Caki2 (cell line): ENCODE data around the gene SLC35F2. TPM values are rescaled to one million over a fixed set of nuclear protein-coding genes. Genes with fewer than 3 reads are reported as not detected.
"Not testable (repeated sequence)": the region's sequence is repeated elsewhere in the genome, so short reads cannot be mapped to it uniquely, and the experiment has no call there.

Experiments
- DNase-seq: peaks from one replicate; pipeline ENCODE4 v3.0.0-alpha.2; 2015; ENCODE audit warnings: low read depth
- in situ Hi-C: cut with HindIII; loops from 2 replicates; pipeline ENCODE4 v1.10.0; 2016; ENCODE audit warnings: low sequenced_read_pairs, low pct_unique_long_range_greater_than_20kb, mixed read lengths
- total RNA-seq: library from RNA; depleted of rRNA; stranded (reverse); fragments of >200 nt; shearing (Covaris generic); gene quantifications from 2 replicates; pipeline ENCODE4 v1.2.3, GENCODE V29; 2014; ENCODE audit warnings: low replicate concordance

The SLC35F2 gene
- total RNA-seq, 1 experiment from 2014 or later, result 32.0 TPM

DNA sequence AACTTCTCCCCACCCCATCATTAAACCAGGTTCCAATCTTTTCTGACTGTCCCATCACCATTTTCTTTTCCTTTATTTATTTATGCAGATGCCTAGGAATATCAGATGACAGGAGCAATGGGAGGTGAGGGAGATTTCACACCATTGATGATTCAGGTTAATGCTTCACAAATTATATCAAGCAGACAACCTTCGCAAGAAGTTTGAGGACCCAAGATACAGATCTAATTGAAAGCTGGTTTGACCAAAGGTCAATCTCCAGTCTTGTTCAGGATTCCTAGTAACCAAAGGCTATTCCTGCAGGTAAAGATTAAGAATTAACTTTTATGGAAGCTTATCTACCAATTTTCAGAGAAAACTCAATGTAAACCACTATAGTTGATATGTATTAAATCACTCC is 54.4 kb downstream of the SLC35F2 start:
- no peak for DNase-seq
- in situ Hi-C loops, result no loop called here

DNA sequence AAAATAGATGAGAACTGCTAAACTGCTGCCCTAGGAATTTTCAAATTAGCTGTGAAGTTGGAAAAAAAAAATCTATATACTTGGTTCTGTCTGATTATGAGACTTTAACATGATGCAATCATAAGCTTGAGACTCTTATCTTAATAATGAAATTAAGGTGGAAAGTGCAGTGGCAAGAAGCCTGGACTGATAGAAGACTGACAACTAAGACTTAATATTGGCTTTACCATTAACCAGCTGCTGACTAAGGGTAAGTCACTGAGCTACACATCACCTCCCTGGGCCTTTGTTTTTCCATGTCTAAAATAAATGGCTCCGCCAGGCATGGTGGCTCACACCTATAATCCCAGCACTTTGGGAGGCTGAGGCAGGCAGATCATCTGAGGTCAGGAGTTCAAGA is 56.9 kb downstream of the SLC35F2 start:
- DNase-seq, result peak; percentile 25
- in situ Hi-C loops, result no loop called here

DNA sequence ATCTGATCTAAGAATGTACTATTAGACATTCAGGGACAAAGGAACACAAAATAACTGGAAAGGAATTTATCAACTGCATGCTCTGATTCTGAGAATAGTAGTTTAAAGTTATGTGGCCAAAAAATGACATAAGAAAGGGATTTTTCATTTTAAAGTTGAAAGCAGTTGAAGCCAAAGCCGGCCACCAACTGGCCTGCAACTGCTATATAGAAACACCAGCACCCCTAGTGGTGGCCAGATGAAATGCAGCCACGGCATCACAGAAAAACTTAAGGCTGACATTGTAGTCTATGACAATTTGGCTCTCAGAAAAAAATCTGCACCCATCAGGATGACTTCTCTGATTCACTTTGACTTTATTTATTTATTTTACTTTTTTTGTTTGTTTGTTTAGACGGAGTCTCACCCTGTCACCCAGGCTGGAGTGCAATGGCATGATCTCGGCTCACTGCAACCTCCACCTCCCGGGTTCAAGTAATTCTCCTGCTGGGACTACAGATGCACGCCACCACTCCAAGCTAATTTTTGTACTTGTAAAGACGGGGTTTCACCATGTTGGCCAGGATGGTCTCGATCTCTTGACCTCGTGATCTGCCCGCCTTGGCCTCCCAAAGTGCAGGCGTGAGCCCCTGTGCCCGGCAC is 59.2 kb downstream of the SLC35F2 start:
- peak; percentile 26 for DNase-seq
- in situ Hi-C loops, result no loop called here

DNA sequence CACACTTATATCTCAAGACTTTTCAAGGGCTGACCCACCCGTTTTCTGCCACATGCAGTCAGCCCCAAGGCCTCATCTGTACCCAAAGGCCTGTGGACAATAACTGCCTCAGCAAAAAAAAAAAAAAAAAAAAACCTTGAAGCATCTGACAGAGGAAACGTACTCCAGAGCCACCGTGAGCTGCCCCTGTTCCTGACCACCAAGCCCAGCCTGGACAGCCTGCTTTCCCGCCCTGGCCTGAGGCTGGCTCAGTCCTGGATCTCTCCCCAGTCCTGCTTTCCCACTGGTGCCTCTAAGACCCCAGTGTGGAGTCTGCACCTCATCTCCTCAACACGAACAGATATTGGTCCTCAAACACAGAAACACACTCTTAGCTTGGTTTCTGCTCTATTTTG is 66.5 kb downstream of the SLC35F2 start:
- in situ Hi-C loops, result no loop called here
- DNase-seq, result no peak

DNA sequence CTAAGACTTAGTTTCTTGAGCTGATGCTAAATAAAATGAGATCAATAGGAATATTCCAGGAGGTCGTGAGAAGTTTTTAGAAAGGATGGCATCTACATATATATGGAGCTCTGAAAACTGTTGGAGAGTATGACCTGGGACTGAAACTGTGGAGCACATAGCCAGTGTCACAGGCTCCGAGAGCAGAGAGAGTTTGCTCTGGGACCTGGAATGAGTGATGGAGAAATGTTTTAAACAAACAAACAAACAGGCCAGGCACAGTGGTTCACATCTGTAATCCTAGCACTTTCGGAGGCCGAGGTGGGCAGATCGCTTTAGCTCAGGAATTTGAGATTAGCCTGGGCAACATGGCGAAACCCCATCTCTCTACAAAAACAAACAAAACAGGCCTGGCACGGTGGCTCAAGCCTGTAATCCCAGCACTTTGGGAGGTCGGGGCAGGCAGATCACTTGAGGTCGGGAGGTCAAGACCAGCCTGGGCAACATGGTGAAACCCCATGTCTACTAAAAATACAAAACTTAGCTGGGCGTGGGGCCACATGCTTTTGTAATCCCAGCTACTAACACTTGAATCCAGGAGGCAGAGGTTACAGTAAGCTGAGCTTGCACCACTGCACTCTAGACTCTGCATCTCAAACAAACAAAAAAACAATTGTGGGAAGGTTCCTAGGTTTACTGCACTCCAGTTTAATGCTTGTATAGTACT is 67.1 kb downstream of the SLC35F2 start:
- in situ Hi-C loops, result no loop called here
- DNase-seq, result no peak

DNA sequence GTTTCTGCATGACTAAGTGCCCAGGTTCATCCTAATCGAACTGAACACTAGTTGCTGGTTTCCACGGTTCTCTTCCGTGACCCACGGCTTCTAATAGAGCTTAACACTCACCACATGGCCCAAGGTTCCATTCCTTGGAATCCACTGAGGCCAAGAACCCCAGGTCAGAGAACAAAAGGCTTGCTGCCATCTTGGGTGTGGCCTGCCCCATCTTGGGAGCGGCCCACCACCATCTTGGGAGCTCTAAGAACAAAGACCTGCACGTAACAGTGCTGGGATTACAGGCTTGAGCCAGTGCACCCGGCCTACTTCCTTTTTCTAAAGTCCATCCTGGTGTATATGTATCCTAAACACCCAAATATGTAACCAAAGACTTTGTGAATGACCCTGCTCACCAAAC is 68.8 kb downstream of the SLC35F2 start:
- no peak for DNase-seq
- in situ Hi-C loops, result no loop called here

DNA sequence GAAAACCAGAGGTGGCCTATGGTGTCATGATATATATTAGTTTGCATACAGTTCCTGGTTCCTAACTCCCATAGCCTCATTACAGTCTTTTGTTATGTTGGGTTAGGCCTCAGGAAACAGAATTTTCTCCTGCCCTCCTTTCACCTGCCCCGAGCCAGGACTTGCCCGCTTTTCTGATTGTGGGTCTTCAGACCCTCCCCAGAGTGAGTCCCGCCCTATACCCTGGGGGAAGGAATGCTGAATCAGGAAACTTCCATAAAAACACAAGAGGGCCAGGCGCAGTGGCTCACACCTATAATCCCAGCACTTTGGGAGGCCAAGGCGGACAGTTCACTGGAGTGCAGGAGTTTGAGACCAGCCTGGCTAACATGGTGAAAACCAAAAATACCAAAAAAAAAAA is 70.9 kb downstream of the SLC35F2 start:
- in situ Hi-C loops, result no loop called here
- DNase-seq, result no peak

DNA sequence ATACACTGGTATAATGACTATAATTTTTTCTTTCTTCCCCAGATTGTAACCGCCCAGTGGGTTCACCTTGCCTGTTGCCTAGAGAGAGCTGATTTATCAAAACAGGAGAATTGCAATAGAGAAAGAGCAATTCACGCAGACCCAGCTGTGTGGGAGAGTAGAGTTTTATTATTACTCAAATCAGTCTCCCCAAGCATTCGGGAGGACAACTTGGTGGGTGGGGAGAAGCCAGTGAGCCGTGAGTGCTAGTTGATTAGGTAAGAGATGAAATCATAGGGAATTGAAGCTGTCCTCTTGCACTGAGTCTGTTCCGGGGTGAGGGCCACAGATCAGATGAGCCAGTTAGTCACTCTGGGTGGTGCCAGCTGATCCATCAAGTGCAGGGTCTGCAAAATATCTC is 73.2 kb downstream of the SLC35F2 start:
- in situ Hi-C loops, result no loop called here
- DNase-seq, result peak; percentile 21

DNA sequence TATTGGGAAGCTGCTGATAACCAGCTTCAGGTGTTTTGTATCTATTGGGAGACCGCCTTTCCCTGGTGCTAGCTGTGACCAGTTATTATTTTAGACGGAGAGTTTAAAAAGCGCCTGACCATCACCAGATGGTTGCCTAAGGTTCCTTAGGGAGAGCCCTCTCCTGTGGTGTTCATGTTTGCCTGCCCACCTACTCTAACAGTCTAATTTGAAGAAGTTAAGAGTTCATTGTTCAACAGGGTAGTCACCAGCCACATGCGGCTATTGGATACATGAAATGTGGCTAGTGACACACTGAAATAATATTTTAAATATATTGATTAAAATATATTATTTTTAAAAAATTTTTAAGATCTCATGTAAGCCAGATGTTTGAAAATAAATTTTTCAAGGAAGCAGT is 75.5 kb downstream of the SLC35F2 start:
- in situ Hi-C loops, result no loop called here
- DNase-seq, result no peak

DNA sequence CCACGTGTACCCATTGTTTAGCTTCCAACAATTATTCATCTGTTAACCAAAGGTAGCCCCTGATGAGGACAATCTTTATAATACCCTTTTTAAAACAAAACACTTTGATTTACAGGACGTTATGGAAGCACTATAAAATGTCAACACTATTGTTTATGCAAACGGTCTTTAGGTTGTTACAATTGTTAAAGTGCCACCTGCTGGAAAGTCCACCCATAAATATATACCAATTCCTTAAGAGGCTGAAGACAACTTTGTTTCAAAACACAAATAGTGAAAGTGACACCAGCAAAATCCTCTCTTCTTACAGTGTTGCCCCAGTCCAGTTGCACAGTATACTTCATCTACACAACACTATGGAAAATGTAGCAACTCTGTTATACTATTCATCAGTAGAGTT is 77.8 kb downstream of the SLC35F2 start:
- in situ Hi-C loops, result no loop called here
- no peak for DNase-seq

DNA sequence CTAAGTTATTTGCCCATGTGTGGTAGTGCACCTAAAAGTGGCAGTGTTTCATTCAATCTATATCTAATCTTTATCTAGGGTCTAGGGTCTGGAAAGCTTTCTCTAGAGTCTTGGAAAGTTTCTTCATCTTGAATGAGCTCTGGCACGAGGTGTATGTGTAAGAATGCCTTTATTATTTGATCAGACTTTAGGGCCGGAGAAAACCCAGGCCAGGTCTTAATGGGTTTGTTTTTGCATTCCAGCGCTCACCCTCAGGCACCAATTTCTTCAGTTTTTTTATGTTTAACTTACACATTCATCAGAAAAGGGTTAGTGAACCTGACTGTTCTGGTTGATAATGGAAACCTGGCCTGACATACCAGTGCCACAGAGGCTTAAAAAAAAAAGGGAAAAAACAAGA is 78.5 kb downstream of the SLC35F2 start:
- in situ Hi-C loops, result no loop called here
- no peak for DNase-seq

DNA sequence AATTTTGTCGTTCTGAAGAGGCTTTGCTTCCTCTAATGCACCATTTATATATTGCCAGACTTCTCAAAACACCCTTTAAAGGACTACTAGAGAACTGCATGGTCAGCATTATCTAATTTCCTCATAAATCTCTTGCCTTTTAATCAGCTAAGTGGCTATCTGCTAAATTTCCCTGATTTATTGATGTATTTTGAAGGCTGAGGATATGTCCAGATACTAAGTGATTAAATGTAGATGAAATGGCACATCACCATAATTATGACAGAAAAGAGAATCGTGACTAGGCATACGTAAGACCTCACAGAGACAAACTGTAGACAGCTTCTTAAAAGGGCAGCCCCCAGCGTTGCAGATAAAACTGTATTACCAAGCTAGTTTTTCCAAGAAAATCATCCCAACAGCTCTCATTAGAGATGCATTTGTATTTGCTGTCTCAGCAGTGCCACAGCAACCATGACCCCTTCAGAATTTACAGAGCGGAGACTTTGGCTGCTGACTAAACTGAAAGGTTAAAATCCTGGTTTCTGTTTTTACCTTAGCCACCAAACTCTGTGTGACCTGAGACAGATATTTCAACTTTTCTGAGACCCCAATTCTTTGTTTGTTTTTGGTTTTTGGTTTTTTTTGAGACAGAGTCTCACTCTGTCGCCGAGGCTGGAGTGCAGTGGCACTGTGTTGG is 79.6 kb downstream of the SLC35F2 start:
- in situ Hi-C loops, result no loop called here

DNA sequence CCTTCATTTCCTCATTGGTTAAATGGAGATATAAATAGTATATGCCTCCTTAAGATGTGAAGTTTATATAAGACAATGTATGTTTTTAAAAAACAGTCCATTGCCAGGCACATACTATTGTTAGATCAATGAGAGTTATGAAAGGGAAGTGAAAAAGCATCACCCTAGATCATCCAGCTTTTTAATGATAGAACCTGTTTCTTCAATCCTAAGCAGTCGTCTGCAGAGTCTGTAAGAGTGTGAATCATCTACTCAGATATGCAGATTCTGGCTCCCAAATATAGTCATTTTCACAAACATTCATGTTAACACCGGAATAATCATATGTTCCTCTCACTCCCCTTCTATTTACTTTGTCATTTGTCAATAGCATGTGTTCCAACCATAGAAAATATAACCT is 81.5 kb downstream of the SLC35F2 start:
- in situ Hi-C loops, result no loop called here
- no peak for DNase-seq

More for the DNA sequence above, 79.6 kb downstream of the SLC35F2 start:
- DNase-seq, result no peak

DNA sequence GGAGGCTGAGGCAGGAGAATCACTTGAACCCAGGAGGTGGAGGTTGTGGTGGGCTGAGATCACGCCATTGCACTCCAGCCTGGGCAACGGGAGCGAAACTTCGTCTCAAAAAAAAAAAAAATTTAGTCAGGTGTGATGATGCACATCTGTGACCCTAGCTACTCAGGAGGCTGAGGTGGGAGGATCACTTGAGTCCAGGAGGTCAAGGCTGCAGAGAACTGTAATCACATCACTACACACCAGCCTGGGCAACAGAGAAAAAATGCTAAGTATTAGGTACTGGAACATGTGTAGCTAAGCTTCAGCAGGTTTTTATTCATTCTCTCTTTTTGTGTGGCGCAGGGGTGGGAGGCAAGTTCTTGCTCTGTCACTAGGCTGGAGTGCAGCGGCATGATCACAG is 82.5 kb downstream of the SLC35F2 start:
- no peak for DNase-seq

DNA sequence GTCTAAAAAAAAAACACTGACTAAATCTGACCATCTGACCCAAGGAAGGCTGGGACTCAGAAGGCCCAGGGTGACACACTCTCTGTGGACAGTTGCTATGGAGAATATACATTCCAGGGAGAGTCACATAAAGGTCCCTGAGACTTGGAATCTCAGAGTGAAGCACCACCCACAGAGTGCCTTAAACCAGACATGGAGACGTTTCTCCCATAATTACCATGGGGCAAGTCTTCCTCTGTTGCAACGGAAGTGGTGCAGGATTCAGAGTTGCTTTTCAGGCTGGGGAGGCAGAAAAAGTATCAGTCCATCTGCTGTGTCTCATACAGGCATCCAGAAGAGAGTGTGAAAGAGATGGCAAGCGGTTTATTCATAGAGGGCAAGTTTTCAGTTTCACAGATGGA is 88.0 kb downstream of the SLC35F2 start:
- DNase-seq, result peak; percentile 14
- in situ Hi-C loops, result no loop called here

More for the DNA sequence above, 82.5 kb downstream of the SLC35F2 start:
- in situ Hi-C loops, result no loop called here

DNA sequence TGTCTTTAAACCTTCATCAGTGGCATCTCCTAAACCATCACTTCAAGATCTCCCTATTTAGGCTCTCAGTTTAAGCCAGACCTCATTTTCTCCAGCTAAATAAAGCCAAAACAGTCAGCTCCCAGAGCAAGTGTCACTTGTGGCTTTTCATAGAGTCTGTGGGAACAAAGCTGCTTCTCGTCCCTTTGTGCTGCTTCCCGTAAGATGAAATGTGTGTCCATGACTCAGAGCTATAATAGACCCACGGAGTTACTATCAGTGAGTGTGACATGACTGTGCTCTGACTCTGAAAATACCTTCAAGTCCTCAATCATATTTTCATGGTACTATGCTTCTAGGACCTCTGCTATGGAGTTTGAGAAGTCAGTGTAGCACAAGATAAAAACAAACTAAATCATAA is 89.4 kb downstream of the SLC35F2 start:
- in situ Hi-C loops, result no loop called here
- DNase-seq, result no peak

DNA sequence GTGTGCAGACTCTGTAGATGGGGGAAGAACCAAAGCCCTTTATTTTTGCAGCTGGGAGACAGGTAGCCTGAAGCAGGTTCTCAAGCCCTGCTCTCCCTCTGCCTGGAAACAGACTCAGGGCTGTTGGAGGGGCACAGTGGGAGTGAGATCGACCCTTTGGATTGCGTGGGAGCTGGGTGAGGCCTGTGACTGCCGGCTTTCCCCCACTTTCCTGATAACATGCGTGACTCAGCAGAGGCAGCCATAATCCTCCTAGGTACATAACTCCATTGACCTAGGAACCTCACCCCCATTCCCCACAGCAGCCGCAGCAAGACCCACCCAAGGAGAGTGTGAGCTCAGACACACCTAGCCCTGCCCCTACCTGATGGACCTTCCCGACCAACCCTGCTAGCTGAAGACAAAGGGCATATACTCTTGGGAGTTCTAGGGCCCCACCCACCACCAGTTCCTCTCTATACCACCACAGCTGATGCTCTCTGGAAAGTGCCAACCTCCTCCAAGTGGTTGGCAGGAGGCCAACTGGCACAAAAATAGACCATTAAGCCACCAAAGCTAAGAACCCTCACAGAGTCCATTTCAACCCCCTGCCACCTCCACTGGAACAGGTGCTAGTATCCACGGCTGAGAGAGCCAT is 99.8 kb downstream of the SLC35F2 start:
- DNase-seq, in situ Hi-C loops: not testable (repeated sequence)

DNA sequence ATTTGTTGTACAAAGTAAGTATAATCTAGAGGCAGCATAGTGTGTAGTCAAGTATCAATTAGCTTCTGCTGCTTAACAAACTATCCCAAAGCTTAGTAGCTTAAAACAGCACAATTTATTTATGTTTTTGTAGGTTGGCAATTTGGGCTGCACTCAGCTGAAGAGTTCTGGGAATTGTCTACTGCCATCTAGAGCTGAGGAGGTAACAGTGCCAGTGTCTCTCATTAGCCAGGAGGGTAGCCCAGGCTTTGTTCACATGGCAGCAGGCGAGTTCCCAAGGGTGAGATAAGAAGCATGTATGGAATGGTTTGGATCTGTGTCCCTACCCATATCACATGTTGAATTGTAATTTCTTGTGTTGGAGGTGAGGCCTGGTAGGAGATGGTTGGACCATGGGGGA is 100.9 kb downstream of the SLC35F2 start:
- no peak for DNase-seq
- in situ Hi-C loops, result no loop called here

DNA sequence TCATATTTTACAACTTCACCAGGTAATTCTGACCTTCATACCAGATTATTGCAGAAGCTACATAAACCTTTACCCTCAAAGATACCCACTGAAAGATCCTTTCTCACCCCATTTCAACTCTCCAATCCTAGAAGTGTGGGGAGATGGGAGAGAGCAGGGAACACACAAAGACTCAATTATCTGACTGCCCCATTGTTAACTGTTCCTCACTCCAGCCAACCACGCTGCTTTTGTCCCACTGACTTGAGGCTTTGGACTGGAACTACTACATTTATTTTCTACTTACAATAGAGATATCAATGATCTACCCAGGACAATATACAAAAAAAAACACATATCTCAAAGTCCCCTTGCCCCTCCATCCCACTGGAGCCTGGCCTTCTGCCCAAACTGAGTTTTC is 102.0 kb downstream of the SLC35F2 start:
- in situ Hi-C loops, result no loop called here
- no peak for DNase-seq
